ENCODE measurements around the gene MED9. TPM values are rescaled to one million over a fixed set of nuclear protein-coding genes. Genes with fewer than 3 reads are reported as not detected.
A peak's percentile ranks its signal among the peaks of the same experiment; 100 is the strongest.

MED9 gene
- total RNA-seq, 1 donor from 2014 or later: 12.5 TPM

- Histone ChIP-seq H3K9ac (ENCODE audit: low read depth in 1 of 3, low read length in 3 of 3) (peak overlapping the region in 1 of 3 donors; percentile 25), H3K27me3 (ENCODE audit: control insufficient read depth in 3 of 3, insufficient read depth in 3 of 3, low read length in 3 of 3) (peaks cover 0 to 22% (median 9%) of the 10 kb centered on the region in 3 donors), H3K27ac (ENCODE audit: low read depth, low read length) (no peak overlapping the region), H3K4me1 (ENCODE audit: control insufficient read depth in 3 of 3, insufficient read depth in 3 of 3, low read length in 3 of 3) (peaks cover 0 to 2% (median 2%) of the 10 kb centered on the region in 3 donors), H3K9me3 (ENCODE audit: control insufficient read depth in 3 of 3, low read length in 3 of 3) (no peaks in the 10 kb centered on the region), H3K4me3 (ENCODE audit: low read length in 3 of 3) (no peak overlapping the region), H3K36me3 (ENCODE audit: control insufficient read depth in 3 of 3, insufficient read depth in 3 of 3, low read length in 3 of 3) (no peaks in the 10 kb centered on the region)
These were observed 36.6 kb upstream of the MED9 start for GRCh38 chr17:17440010-17440843.

- peaks cover 5 to 11% (median 11%) of the 10 kb centered on the region in 3 donors for H3K4me1 ChIP-seq (ENCODE audit: control insufficient read depth in 3 of 3, insufficient read depth in 3 of 3, low read length in 3 of 3)
- no peaks in the 10 kb centered on the region for H3K9me3 ChIP-seq (ENCODE audit: control insufficient read depth in 3 of 3, low read length in 3 of 3)
- no peaks in the 10 kb centered on the region for H3K36me3 ChIP-seq (ENCODE audit: control insufficient read depth in 3 of 3, insufficient read depth in 3 of 3, low read length in 3 of 3)
- H3K27ac ChIP-seq (ENCODE audit: low read depth, low read length): no peak overlapping the region
- H3K27me3 ChIP-seq (ENCODE audit: control insufficient read depth in 3 of 3, insufficient read depth in 3 of 3, low read length in 3 of 3): peaks cover 0 to 22% (median 9%) of the 10 kb centered on the region in 3 donors
- no peak overlapping the region for H3K4me3 ChIP-seq (ENCODE audit: low read length in 3 of 3)
- no peak overlapping the region for H3K9ac ChIP-seq (ENCODE audit: low read depth in 1 of 3, low read length in 3 of 3)
These were observed 35.7 kb upstream of the MED9 start for GRCh38 chr17:17440938-17441675.

GRCh38 chr17:17443173-17443572 is 33.6 kb upstream of the MED9 start:
- H3K27ac ChIP-seq (ENCODE audit: low read depth, low read length): no peak overlapping the region
- H3K9ac ChIP-seq (ENCODE audit: low read depth in 1 of 3, low read length in 3 of 3): no peak overlapping the region
- no peaks in the 10 kb centered on the region for H3K36me3 ChIP-seq (ENCODE audit: control insufficient read depth in 3 of 3, insufficient read depth in 3 of 3, low read length in 3 of 3)
- no peak overlapping the region for H3K4me3 ChIP-seq (ENCODE audit: low read length in 3 of 3)
- peaks cover 0 to 22% (median 9%) of the 10 kb centered on the region in 3 donors for H3K27me3 ChIP-seq (ENCODE audit: control insufficient read depth in 3 of 3, insufficient read depth in 3 of 3, low read length in 3 of 3)
- H3K4me1 ChIP-seq (ENCODE audit: control insufficient read depth in 3 of 3, insufficient read depth in 3 of 3, low read length in 3 of 3): peaks cover 6 to 20% (median 17%) of the 10 kb centered on the region in 3 donors
- H3K9me3 ChIP-seq (ENCODE audit: control insufficient read depth in 3 of 3, low read length in 3 of 3): no peaks in the 10 kb centered on the region

- Histone ChIP-seq H3K9ac (ENCODE audit: low read depth in 1 of 3, low read length in 3 of 3) (no peak overlapping the region), H3K9me3 (ENCODE audit: control insufficient read depth in 3 of 3, low read length in 3 of 3) (no peaks in the 10 kb centered on the region), H3K36me3 (ENCODE audit: control insufficient read depth in 3 of 3, insufficient read depth in 3 of 3, low read length in 3 of 3) (no peaks in the 10 kb centered on the region), H3K27ac (ENCODE audit: low read depth, low read length) (peak overlapping the region; percentile 19), H3K27me3 (ENCODE audit: control insufficient read depth in 3 of 3, insufficient read depth in 3 of 3, low read length in 3 of 3) (peaks cover 0 to 18% (median 9%) of the 10 kb centered on the region in 3 donors), H3K4me1 (ENCODE audit: control insufficient read depth in 3 of 3, insufficient read depth in 3 of 3, low read length in 3 of 3) (peaks cover 6 to 20% (median 17%) of the 10 kb centered on the region in 3 donors), H3K4me3 (ENCODE audit: low read length in 3 of 3) (no peak overlapping the region)
These were observed 31.4 kb upstream of the MED9 start for GRCh38 chr17:17445296-17445924.

GRCh38 chr17:17445925-17446665 is 30.7 kb upstream of the MED9 start:
- Histone ChIP-seq H3K27me3 (ENCODE audit: control insufficient read depth in 3 of 3, insufficient read depth in 3 of 3, low read length in 3 of 3) (peaks cover 0 to 12% (median 6%) of the 10 kb centered on the region in 3 donors), H3K4me1 (ENCODE audit: control insufficient read depth in 3 of 3, insufficient read depth in 3 of 3, low read length in 3 of 3) (peaks cover 6 to 20% (median 17%) of the 10 kb centered on the region in 3 donors), H3K9ac (ENCODE audit: low read depth in 1 of 3, low read length in 3 of 3) (no peak overlapping the region), H3K27ac (ENCODE audit: low read depth, low read length) (peak overlapping the region; percentile 19), H3K36me3 (ENCODE audit: control insufficient read depth in 3 of 3, insufficient read depth in 3 of 3, low read length in 3 of 3) (no peaks in the 10 kb centered on the region), H3K9me3 (ENCODE audit: control insufficient read depth in 3 of 3, low read length in 3 of 3) (no peaks in the 10 kb centered on the region), H3K4me3 (ENCODE audit: low read length in 3 of 3) (peak overlapping the region in 1 of 3 donors; percentile 41)

GRCh38 chr17:17446666-17447155 is 30.1 kb upstream of the MED9 start:
- Histone ChIP-seq H3K27ac (ENCODE audit: low read depth, low read length) (no peak overlapping the region), H3K36me3 (ENCODE audit: control insufficient read depth in 3 of 3, insufficient read depth in 3 of 3, low read length in 3 of 3) (no peaks in the 10 kb centered on the region), H3K4me3 (ENCODE audit: low read length in 3 of 3) (no peak overlapping the region), H3K4me1 (ENCODE audit: control insufficient read depth in 3 of 3, insufficient read depth in 3 of 3, low read length in 3 of 3) (peaks cover 6 to 20% (median 17%) of the 10 kb centered on the region in 3 donors), H3K9ac (ENCODE audit: low read depth in 1 of 3, low read length in 3 of 3) (no peak overlapping the region), H3K9me3 (ENCODE audit: control insufficient read depth in 3 of 3, low read length in 3 of 3) (no peaks in the 10 kb centered on the region), H3K27me3 (ENCODE audit: control insufficient read depth in 3 of 3, insufficient read depth in 3 of 3, low read length in 3 of 3) (peaks cover 0 to 10% (median 6%) of the 10 kb centered on the region in 3 donors)

GRCh38 chr17:17447264-17447663 is 29.5 kb upstream of the MED9 start:
- no peak overlapping the region for H3K27ac ChIP-seq (ENCODE audit: low read depth, low read length)

GRCh38 chr17:17448076-17448475 is 28.7 kb upstream of the MED9 start:
- no peak overlapping the region for H3K27ac ChIP-seq (ENCODE audit: low read depth, low read length)
- H3K9me3 ChIP-seq (ENCODE audit: control insufficient read depth in 3 of 3, low read length in 3 of 3): no peaks in the 10 kb centered on the region
- H3K4me1 ChIP-seq (ENCODE audit: control insufficient read depth in 3 of 3, insufficient read depth in 3 of 3, low read length in 3 of 3): peaks cover 6 to 20% (median 17%) of the 10 kb centered on the region in 3 donors
- no peaks in the 10 kb centered on the region for H3K36me3 ChIP-seq (ENCODE audit: control insufficient read depth in 3 of 3, insufficient read depth in 3 of 3, low read length in 3 of 3)
- no peak overlapping the region for H3K4me3 ChIP-seq (ENCODE audit: low read length in 3 of 3)
- H3K27me3 ChIP-seq (ENCODE audit: control insufficient read depth in 3 of 3, insufficient read depth in 3 of 3, low read length in 3 of 3): peaks cover 0 to 10% (median 6%) of the 10 kb centered on the region in 3 donors
- H3K9ac ChIP-seq (ENCODE audit: low read depth in 1 of 3, low read length in 3 of 3): no peak overlapping the region

More at GRCh38 chr17:17447264-17447663, 29.5 kb upstream of the MED9 start:
- H3K36me3 ChIP-seq (ENCODE audit: control insufficient read depth in 3 of 3, insufficient read depth in 3 of 3, low read length in 3 of 3): no peaks in the 10 kb centered on the region
- no peak overlapping the region for H3K4me3 ChIP-seq (ENCODE audit: low read length in 3 of 3)
- peaks cover 6 to 20% (median 17%) of the 10 kb centered on the region in 3 donors for H3K4me1 ChIP-seq (ENCODE audit: control insufficient read depth in 3 of 3, insufficient read depth in 3 of 3, low read length in 3 of 3)
- peaks cover 0 to 10% (median 6%) of the 10 kb centered on the region in 3 donors for H3K27me3 ChIP-seq (ENCODE audit: control insufficient read depth in 3 of 3, insufficient read depth in 3 of 3, low read length in 3 of 3)
- H3K9ac ChIP-seq (ENCODE audit: low read depth in 1 of 3, low read length in 3 of 3): no peak overlapping the region
- no peaks in the 10 kb centered on the region for H3K9me3 ChIP-seq (ENCODE audit: control insufficient read depth in 3 of 3, low read length in 3 of 3)

- Histone ChIP-seq H3K36me3 (ENCODE audit: control insufficient read depth in 3 of 3, insufficient read depth in 3 of 3, low read length in 3 of 3) (no peaks in the 10 kb centered on the region), H3K27ac (ENCODE audit: low read depth, low read length) (no peak overlapping the region), H3K9me3 (ENCODE audit: control insufficient read depth in 3 of 3, low read length in 3 of 3) (no peaks in the 10 kb centered on the region)
These were observed 28.1 kb upstream of the MED9 start for GRCh38 chr17:17448723-17449122.

More at GRCh38 chr17:17448723-17449122, 28.1 kb upstream of the MED9 start:
- Histone ChIP-seq H3K4me3 (ENCODE audit: low read length in 3 of 3) (no peak overlapping the region), H3K9ac (ENCODE audit: low read depth in 1 of 3, low read length in 3 of 3) (no peak overlapping the region), H3K4me1 (ENCODE audit: control insufficient read depth in 3 of 3, insufficient read depth in 3 of 3, low read length in 3 of 3) (peaks cover 6 to 20% (median 17%) of the 10 kb centered on the region in 3 donors), H3K27me3 (ENCODE audit: control insufficient read depth in 3 of 3, insufficient read depth in 3 of 3, low read length in 3 of 3) (peaks cover 0 to 6% (median 6%) of the 10 kb centered on the region in 3 donors)

Data from skeletal muscle tissue (tissue), 4 donors.